Stomach (tissue), 4 donors: ENCODE results near the gene FAM3B.

Source experiments
- CTCF ChIP-seq, 7 experiments: fragments of 450-650 bp in 4 of 7; fragments of 200-600 bp in 3 of 7; sonication (generic) in 3 of 7; IDR thresholded peaks; one replicate each; pipeline ENCODE4 v1.5.1; 2016 to 2019; ENCODE audit warnings: antibody characterized with exemption in 7 of 7, control low read depth in 2 of 7, mild to moderate bottlenecking in 1 of 7
- POLR2A ChIP-seq, 4 donors: fragments of 450-650 bp; IDR thresholded peaks; one replicate each; pipeline ENCODE4 v1.6.1; 2016; ENCODE audit warnings: antibody characterized with exemption in 4 of 4, control low read depth in 2 of 4, mild to moderate bottlenecking in 1 of 4, moderate library complexity in 1 of 4

- no peak for TF ChIP-seq CTCF (IDR thresholded peaks at IDR 0.05)
- TF ChIP-seq POLR2A (IDR thresholded peaks at IDR 0.05) = no peak
Observed at GRCh38 chr21:41398251-41398650, 81.7 kb downstream of the FAM3B start.
